Mesendoderm (in vitro differentiated cells): Measurements from ENCODE around the gene NETO1.
A peak's percentile ranks its signal among the peaks of the same experiment; 100 is the strongest.

Source experiments
- DNase-seq: peaks from one replicate; pipeline ENCODE4 v3.0.0; 2013
- H2AK5ac ChIP-seq: 2 replicates; pipeline ENCODE4 v1.6.1; 2013; ENCODE audit warnings: low read length, inconsistent platforms
- H2BK120ac ChIP-seq: 2 replicates; pipeline ENCODE4 v1.6.1; 2013; ENCODE audit warnings: low read depth, mild to moderate bottlenecking, low read length, moderate library complexity, mixed read lengths
- H2BK15ac ChIP-seq: replicated peaks from 2 replicates; pipeline ENCODE4 v1.6.1; 2013; ENCODE audit warnings: low read depth, mild to moderate bottlenecking, moderate library complexity
- H2BK5ac ChIP-seq: 2 replicates; pipeline ENCODE4 v1.6.1; 2013; ENCODE audit warnings: low read length, inconsistent platforms
- H3K18ac ChIP-seq: 2 replicates; pipeline ENCODE4 v1.6.1; 2013; ENCODE audit warnings: mild to moderate bottlenecking, low read length, mixed read lengths
- H3K23ac ChIP-seq: one replicate; pipeline ENCODE4 v1.6.1; 2013; ENCODE audit warnings: low read length
- H3K27ac ChIP-seq: 2 replicates; pipeline ENCODE4 v1.5.1; 2013; ENCODE audit warnings: low read depth, mild to moderate bottlenecking, inconsistent platforms, low read length, moderate library complexity
- H3K27me3 ChIP-seq: 2 replicates; pipeline ENCODE4 v1.6.1; 2013; ENCODE audit warnings: low read length, control low read depth, mild to moderate bottlenecking, inconsistent platforms; ENCODE audit not compliant: insufficient read depth, poor library complexity
- H3K36me3 ChIP-seq: 2 replicates; pipeline ENCODE4 v1.6.1; 2013; ENCODE audit warnings: low read length, inconsistent platforms; ENCODE audit not compliant: control insufficient read depth, insufficient read depth
- H3K4ac ChIP-seq: one replicate; pipeline ENCODE4 v1.6.1; 2013; ENCODE audit warnings: low read depth, mild to moderate bottlenecking, low read length, moderate library complexity
- H3K4me1 ChIP-seq: 2 replicates; pipeline ENCODE4 v1.6.1; 2013; ENCODE audit warnings: low read depth, low read length, inconsistent platforms; ENCODE audit not compliant: control insufficient read depth
- H3K4me2 ChIP-seq: 2 replicates; pipeline ENCODE4 v1.6.1; 2013; ENCODE audit warnings: low read length
- H3K4me3 ChIP-seq: 2 replicates; pipeline ENCODE4 v1.5.1; 2013; ENCODE audit warnings: mild to moderate bottlenecking, low read length
- H3K56ac ChIP-seq: one replicate; pipeline ENCODE4 v1.6.1; 2013; ENCODE audit warnings: low read length
- H3K79me1 ChIP-seq: 2 replicates; pipeline ENCODE4 v1.6.1; 2013; ENCODE audit warnings: low read length, inconsistent platforms
- H3K79me2 ChIP-seq: 2 replicates; pipeline ENCODE4 v1.6.1; 2013; ENCODE audit warnings: mild to moderate bottlenecking, low read length; ENCODE audit not compliant: control insufficient read depth, insufficient read depth
- H3K9ac ChIP-seq: 2 replicates; pipeline ENCODE4 v1.6.1; 2013; ENCODE audit warnings: low read length, inconsistent platforms
- H4K5ac ChIP-seq: one replicate; pipeline ENCODE4 v1.6.1; 2013; ENCODE audit warnings: low read length
- H4K8ac ChIP-seq: one replicate; pipeline ENCODE4 v1.6.1; 2013; ENCODE audit warnings: low read depth, mild to moderate bottlenecking, control low read depth, low read length, moderate library complexity
- WGBS: extraction: QIAGEN DNeasy Blood & Tissue Kit; methylation state at CpG from one replicate; pipeline ENCODE4 v1.1.7; 2013; ENCODE audit warnings: low lambda C conversion rate, missing lambda C conversion rate; ENCODE audit not compliant: insufficient coverage; ENCODE audit errors: extremely low coverage; 5-methylcytosine and 5-hydroxymethylcytosine counted together

The NETO1 gene

DNA sequence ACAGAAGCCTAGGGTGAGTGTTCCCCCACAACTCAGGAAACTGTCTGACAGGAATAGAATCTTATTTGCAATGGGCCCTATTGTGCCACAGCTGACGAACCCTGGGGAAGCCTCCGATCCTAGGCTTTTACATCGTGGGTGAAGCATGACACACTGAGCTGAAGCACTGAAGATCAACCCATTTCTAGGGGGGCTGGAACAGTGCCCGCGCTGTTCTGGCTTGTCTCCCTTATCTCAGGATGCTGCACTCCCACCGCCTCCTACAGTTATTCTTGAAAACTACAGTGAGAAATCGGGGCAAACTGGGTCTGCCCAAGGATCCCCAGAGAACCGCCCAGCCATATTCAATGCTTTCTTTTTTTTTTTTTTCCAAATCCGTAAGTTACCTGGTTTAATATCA lies 41.1 kb downstream of the NETO1 start:
- Histone ChIP-seq H3K56ac (no peak overlapping the region), H3K18ac (no peak overlapping the region), H3K79me1 (no peaks in the 10 kb centered on the region), H3K23ac (no peak overlapping the region), H3K27me3 (no peaks in the 10 kb centered on the region), H2BK5ac (no peak overlapping the region), H4K5ac (no peak overlapping the region), H2AK5ac (no peak overlapping the region), H3K9ac (no peak overlapping the region), H3K36me3 (no peaks in the 10 kb centered on the region), H4K8ac (no peak overlapping the region), H3K79me2 (no peaks in the 10 kb centered on the region), H3K4me1 (peaks cover 2% of the 10 kb centered on the region), H3K27ac (no peak overlapping the region), H3K4me2 (no peak overlapping the region), H3K4ac (no peak overlapping the region), H2BK120ac (no peak overlapping the region), H2BK15ac (no peak overlapping the region), H3K4me3 (no peak overlapping the region)
- peak; percentile 25 for DNase-seq
- WGBS = no CpG with 5 or more reads among the region's 9 CpGs

- no peak overlapping the region for H4K8ac ChIP-seq
- H3K9ac ChIP-seq = no peak overlapping the region
- H3K4ac ChIP-seq = no peak overlapping the region
- H3K79me2 ChIP-seq = no peaks in the 10 kb centered on the region
- H2BK15ac ChIP-seq = no peak overlapping the region
- H3K79me1 ChIP-seq = no peaks in the 10 kb centered on the region
- no peak overlapping the region for H3K18ac ChIP-seq
- no peak overlapping the region for H2AK5ac ChIP-seq
- DNase-seq = no peak
- peaks cover 2% of the 10 kb centered on the region for H3K4me1 ChIP-seq
- no peaks in the 10 kb centered on the region for H3K27me3 ChIP-seq
- H3K27ac ChIP-seq = no peak overlapping the region
- no peak overlapping the region for H2BK5ac ChIP-seq
- no peak overlapping the region for H3K23ac ChIP-seq
- H3K36me3 ChIP-seq = no peaks in the 10 kb centered on the region
- no peak overlapping the region for H3K4me2 ChIP-seq
- WGBS = no CpG with 5 or more reads among the region's 8 CpGs
- no peak overlapping the region for H3K56ac ChIP-seq
- H4K5ac ChIP-seq = no peak overlapping the region
- no peak overlapping the region for H2BK120ac ChIP-seq
- H3K4me3 ChIP-seq = no peak overlapping the region
Observed at GRCh38 chr18:72823345-72823744, 44.4 kb downstream of the NETO1 start.

GRCh38 chr18:72822202-72822601 lies 45.6 kb downstream of the NETO1 start:
- no CpG with 5 or more reads among the region's 13 CpGs for WGBS
- Histone ChIP-seq H3K4me3 (no peak overlapping the region), H3K27ac (no peak overlapping the region), H2AK5ac (no peak overlapping the region), H2BK5ac (no peak overlapping the region), H3K18ac (no peak overlapping the region), H3K56ac (no peak overlapping the region), H3K4me1 (peaks cover 2% of the 10 kb centered on the region), H3K4me2 (no peak overlapping the region), H4K8ac (no peak overlapping the region), H3K4ac (no peak overlapping the region), H2BK120ac (no peak overlapping the region), H3K79me1 (no peaks in the 10 kb centered on the region), H3K23ac (no peak overlapping the region), H3K79me2 (no peaks in the 10 kb centered on the region), H3K9ac (no peak overlapping the region), H3K36me3 (no peaks in the 10 kb centered on the region), H4K5ac (no peak overlapping the region), H3K27me3 (no peaks in the 10 kb centered on the region), H2BK15ac (no peak overlapping the region)
- no peak for DNase-seq

GRCh38 chr18:72820571-72820970 lies 47.2 kb downstream of the NETO1 start:
- Histone ChIP-seq H2BK120ac (no peak overlapping the region), H2BK5ac (no peak overlapping the region), H3K4ac (no peak overlapping the region), H3K4me3 (no peak overlapping the region), H3K36me3 (no peaks in the 10 kb centered on the region), H4K8ac (no peak overlapping the region), H3K27ac (no peak overlapping the region), H3K79me1 (no peaks in the 10 kb centered on the region), H3K27me3 (no peaks in the 10 kb centered on the region), H3K79me2 (no peaks in the 10 kb centered on the region), H2AK5ac (no peak overlapping the region), H3K56ac (no peak overlapping the region), H3K23ac (no peak overlapping the region), H3K4me1 (peaks cover 2% of the 10 kb centered on the region), H4K5ac (no peak overlapping the region), H3K9ac (no peak overlapping the region), H2BK15ac (no peak overlapping the region), H3K4me2 (no peak overlapping the region), H3K18ac (no peak overlapping the region)
- no peak for DNase-seq
- no CpG with 5 or more reads among the region's 7 CpGs for WGBS

DNA sequence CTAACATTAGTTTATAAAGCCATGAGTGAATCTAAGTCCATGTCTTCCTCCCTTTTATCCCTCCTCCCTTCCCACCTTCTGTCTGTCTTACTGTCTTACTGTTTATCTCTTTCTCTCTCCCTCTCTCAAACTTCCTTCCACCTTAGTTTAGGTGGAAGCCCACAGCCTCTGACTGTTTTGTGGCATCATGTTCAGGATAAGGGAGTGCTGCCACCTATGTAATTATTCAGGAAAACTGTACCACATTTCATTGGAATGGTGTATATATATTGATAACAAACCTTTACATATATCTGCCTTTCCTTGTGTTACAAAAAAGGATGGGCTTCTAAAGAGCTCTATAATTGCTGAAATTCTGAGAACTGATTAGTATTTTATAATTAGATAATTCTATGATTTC lies 48.7 kb downstream of the NETO1 start:
- Histone ChIP-seq H3K4me3 (no peak overlapping the region), H2BK15ac (no peak overlapping the region), H2AK5ac (no peak overlapping the region), H3K79me1 (no peaks in the 10 kb centered on the region), H3K4me2 (no peak overlapping the region), H3K23ac (no peak overlapping the region), H3K18ac (no peak overlapping the region), H3K79me2 (no peaks in the 10 kb centered on the region), H2BK120ac (no peak overlapping the region), H3K56ac (no peak overlapping the region), H3K9ac (no peak overlapping the region), H4K5ac (no peak overlapping the region), H2BK5ac (no peak overlapping the region), H3K27ac (no peak overlapping the region), H3K4ac (no peak overlapping the region), H3K36me3 (no peaks in the 10 kb centered on the region), H3K27me3 (no peaks in the 10 kb centered on the region), H3K4me1 (peaks cover 2% of the 10 kb centered on the region), H4K8ac (no peak overlapping the region)
- no peak for DNase-seq

DNA sequence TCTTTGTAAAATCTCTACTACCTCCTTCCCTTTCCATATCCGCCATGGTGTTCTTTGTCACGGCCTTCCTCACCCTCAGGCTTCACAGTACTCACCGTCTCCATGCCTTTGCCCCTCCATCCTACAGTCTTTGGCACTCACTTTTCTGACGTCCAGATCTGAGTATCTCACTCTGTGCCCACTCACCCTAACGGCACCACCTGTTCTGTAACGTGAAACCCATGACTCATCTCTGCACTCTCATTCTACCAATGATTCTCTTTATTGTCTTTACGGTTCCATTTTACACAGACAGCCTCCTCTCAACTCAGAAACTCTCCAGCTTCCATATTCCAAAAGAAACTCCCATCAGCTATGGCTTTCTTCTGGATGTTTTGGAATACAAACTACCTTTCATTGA lies 56.7 kb downstream of the NETO1 start:
- H4K8ac ChIP-seq = no peak overlapping the region
- WGBS = no CpG with 5 or more reads among the region's 7 CpGs

More for the DNA sequence above, 56.7 kb downstream of the NETO1 start:
- Histone ChIP-seq H3K9ac (no peak overlapping the region), H2BK15ac (no peak overlapping the region), H3K79me1 (no peaks in the 10 kb centered on the region), H2AK5ac (no peak overlapping the region), H3K36me3 (no peaks in the 10 kb centered on the region), H3K4me1 (no peaks in the 10 kb centered on the region), H2BK5ac (no peak overlapping the region), H4K5ac (no peak overlapping the region), H3K27me3 (no peaks in the 10 kb centered on the region), H3K56ac (no peak overlapping the region), H3K4me3 (no peak overlapping the region), H2BK120ac (no peak overlapping the region), H3K4ac (no peak overlapping the region), H3K79me2 (no peaks in the 10 kb centered on the region), H3K4me2 (no peak overlapping the region), H3K18ac (no peak overlapping the region), H3K23ac (no peak overlapping the region), H3K27ac (no peak overlapping the region)
- DNase-seq = no peak
